Esophagus muscularis mucosa (tissue), 4 donors: ENCODE results near the gene SETD5. TPM values are rescaled to one million over a fixed set of nuclear protein-coding genes. Genes with fewer than 3 reads are reported as not detected.

ENCODE experiments used
- DNase-seq: peaks from one replicate; pipeline ENCODE4 v3.0.0-alpha.2; 2017; ENCODE audit errors: extremely low spot score
- H3K27ac ChIP-seq, 4 donors: fragments of 200-600 bp; sonication (generic); replicated peaks in 1 of 4; 1 replicate in 3 of 4; 2 replicates in 1 of 4; pipeline ENCODE4 v1.5.1; 2016 to 2019; ENCODE audit warnings: mild to moderate bottlenecking in 1 of 4
- H3K27me3 ChIP-seq, 4 donors: fragments of 200-600 bp; sonication (generic); one replicate each; pipeline versions ENCODE4 v1.5.1 to v1.6.0; 2016 to 2019
- H3K36me3 ChIP-seq, 4 donors: fragments of 200-600 bp; sonication (generic); one replicate each; pipeline ENCODE4 v1.5.1; 2016 to 2019
- H3K4me1 ChIP-seq, 4 donors: fragments of 200-600 bp; sonication (generic); one replicate each; pipeline ENCODE4 v1.5.1; 2016 to 2019
- H3K4me3 ChIP-seq, 4 donors: fragments of 200-600 bp; sonication (generic); 1 replicate in 2 of 4; 2 replicates in 2 of 4; pipeline ENCODE4 v1.5.1; 2016 to 2019; ENCODE audit warnings: mild to moderate bottlenecking in 4 of 4, moderate library complexity in 1 of 4
- H3K9me3 ChIP-seq, 4 donors: fragments of 200-600 bp; sonication (generic); 1 replicate in 3 of 4; 2 replicates in 1 of 4; pipeline ENCODE4 v1.5.1; 2016 to 2019
- CTCF ChIP-seq, 3 experiments: fragments of 200-600 bp in 2 of 3; fragments of 450-650 bp in 1 of 3; sonication (generic) in 2 of 3; IDR thresholded peaks; one replicate each; pipeline ENCODE4 v1.5.1; 2017 to 2019; ENCODE audit warnings: antibody characterized with exemption in 3 of 3, mild to moderate bottlenecking in 2 of 3, moderate library complexity in 1 of 3
- EP300 ChIP-seq: sonication (generic); formaldehyde crosslinking; IDR thresholded peaks from one replicate; pipeline ENCODE4 v1.6.1; 2017; ENCODE audit warnings: antibody characterized with exemption
- POLR2A ChIP-seq: fragments of 450-650 bp; IDR thresholded peaks from one replicate; pipeline ENCODE4 v1.6.1; 2017; ENCODE audit warnings: antibody characterized with exemption, moderate library complexity, mild to moderate bottlenecking, low read depth
- POLR2AphosphoS5 ChIP-seq, 2 donors: sonication (generic); formaldehyde crosslinking; IDR thresholded peaks; one replicate each; pipeline ENCODE4 v1.6.1; 2017; ENCODE audit warnings: antibody characterized with exemption in 2 of 2
- WGBS: methylation state at CpG from one replicate; pipeline ENCODE4 v1.1.5; 2018; 5-methylcytosine and 5-hydroxymethylcytosine counted together
- intact Hi-C: fragments of 100-400 bp; cut with DNase I; formaldehyde crosslinking; loops from one replicate; pipeline ENCODE4 v1.15.1; 2023
- total RNA-seq, 4 donors: library from RNA; depleted of rRNA; stranded (reverse); fragments of >200 nt; gene quantifications; one replicate each; pipeline versions ENCODE4 v1.1.0 to v1.2.1, GENCODE V29; 2016

Gene SETD5
- total RNA-seq, 4 donors from 2014 or later, result 54.8 to 84.3 (median 78.1) TPM

GRCh38 chr3:9404680-9405079 is 7.3 kb downstream of the SETD5 start:
- WGBS, result 15% methylated on average over 1 of the region's 1 CpG
- peak overlapping the region in 3 of 4 donors; percentile 18 to 100 (median 45) for H3K27ac ChIP-seq

GRCh38 chr3:9405756-9406155 is 8.3 kb downstream of the SETD5 start:
- Histone ChIP-seq H3K27ac (peak overlapping the region in 3 of 4 donors; percentile 18 to 100 (median 45)), H3K4me1 (peaks cover 83 to 99% (median 97%) of the 10 kb centered on the region in 4 donors)

More at GRCh38 chr3:9404680-9405079, 7.3 kb downstream of the SETD5 start:
- no peak for DNase-seq
- Histone ChIP-seq H3K4me1 (peaks cover 91 to 99% (median 98%) of the 10 kb centered on the region in 4 donors), H3K27me3 (no peaks in the 10 kb centered on the region), H3K36me3 (no peaks in the 10 kb centered on the region), H3K9me3 (no peaks in the 10 kb centered on the region), H3K4me3 (no peak overlapping the region)
- intact Hi-C loops, result no loop called here
- no peak for TF ChIP-seq POLR2A
- no peak for TF ChIP-seq EP300
- no peak for TF ChIP-seq POLR2AphosphoS5 (IDR thresholded peaks at IDR 0.05)
- TF ChIP-seq CTCF (IDR thresholded peaks at IDR 0.05), result no peak

GRCh38 chr3:9406856-9407626 is 9.6 kb downstream of the SETD5 start:
- no peak for TF ChIP-seq EP300
- TF ChIP-seq POLR2AphosphoS5 (IDR thresholded peaks at IDR 0.05), result no peak
- TF ChIP-seq CTCF (IDR thresholded peaks at IDR 0.05), result no peak
- no peak for TF ChIP-seq POLR2A
- H3K27me3 ChIP-seq, result no peaks in the 10 kb centered on the region
- peak overlapping the region in 2 of 4 donors; percentile 3 to 32 for H3K27ac ChIP-seq
- DNase-seq, result no peak
- WGBS, result 77% methylated on average over 7 of the region's 7 CpGs
- no peaks in the 10 kb centered on the region for H3K36me3 ChIP-seq
- no peak overlapping the region for H3K4me3 ChIP-seq
- H3K9me3 ChIP-seq, result no peaks in the 10 kb centered on the region
- H3K4me1 ChIP-seq, result peaks cover 77 to 99% (median 96%) of the 10 kb centered on the region in 4 donors
- intact Hi-C loops, result no loop called here

More at GRCh38 chr3:9405756-9406155, 8.3 kb downstream of the SETD5 start:
- Histone ChIP-seq H3K36me3 (no peaks in the 10 kb centered on the region), H3K27me3 (no peaks in the 10 kb centered on the region), H3K9me3 (no peaks in the 10 kb centered on the region), H3K4me3 (no peak overlapping the region)
- 57% methylated on average over 3 of the region's 3 CpGs for WGBS
- intact Hi-C loops, result no loop called here
- DNase-seq, result no peak
- no peak for TF ChIP-seq EP300
- TF ChIP-seq POLR2AphosphoS5 (IDR thresholded peaks at IDR 0.05), result no peak
- TF ChIP-seq CTCF (IDR thresholded peaks at IDR 0.05), result no peak
- no peak for TF ChIP-seq POLR2A

- no peak for TF ChIP-seq POLR2A
- TF ChIP-seq EP300, result no peak
- TF ChIP-seq POLR2AphosphoS5 (IDR thresholded peaks at IDR 0.05), result no peak
- TF ChIP-seq CTCF (IDR thresholded peaks at IDR 0.05), result no peak
- peaks cover 77 to 99% (median 96%) of the 10 kb centered on the region in 4 donors for H3K4me1 ChIP-seq
- H3K9me3 ChIP-seq, result no peaks in the 10 kb centered on the region
- H3K36me3 ChIP-seq, result no peaks in the 10 kb centered on the region
- WGBS, result 94% methylated on average over 6 of the region's 6 CpGs
- H3K27me3 ChIP-seq, result no peaks in the 10 kb centered on the region
- DNase-seq, result no peak
- intact Hi-C loops, result no loop called here
- no peak overlapping the region for H3K4me3 ChIP-seq
- peak overlapping the region in 1 of 4 donors; percentile 32 for H3K27ac ChIP-seq
These were observed 10.6 kb downstream of the SETD5 start for GRCh38 chr3:9408061-9408460.
